ENCODE data around the gene CLDND2.

The CLDND2 gene

DNA sequence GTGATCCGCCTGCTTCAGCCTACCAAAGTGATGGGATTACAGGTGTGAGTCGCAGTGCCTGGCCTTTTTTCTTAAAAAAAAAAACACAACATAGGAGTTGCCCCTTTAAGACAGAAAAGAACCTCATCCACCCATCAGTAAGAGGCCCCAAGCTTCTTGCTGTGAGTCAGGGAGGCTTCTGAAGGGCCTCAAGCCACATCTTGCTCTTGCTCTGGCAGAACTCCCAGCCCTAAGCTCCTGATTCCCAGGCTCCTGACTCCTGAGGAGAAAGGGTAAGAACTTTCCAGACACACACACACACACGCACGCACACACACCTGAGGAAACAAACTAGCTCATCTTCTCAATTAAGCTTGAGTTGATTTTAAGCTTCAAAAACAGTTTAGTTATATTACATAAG is 9.5 kb downstream of the CLDND2 start:
- TF ChIP-seq CTCF (conservative IDR thresholded peaks at IDR 0.05; ENCODE audit: low read length): no peak
- H3K4me3 ChIP-seq (ENCODE audit: low read length): no peak overlapping the region
- DNase-seq (ENCODE audit: low read depth): peak; percentile 90

- no peak for DNase-seq (ENCODE audit: low read depth)
- no peak for TF ChIP-seq CTCF (conservative IDR thresholded peaks at IDR 0.05; ENCODE audit: low read length)
- no peak overlapping the region for H3K4me3 ChIP-seq (ENCODE audit: low read length)
Observed at GRCh38 chr19:51357952-51358351, 10.9 kb downstream of the CLDND2 start.

DNA sequence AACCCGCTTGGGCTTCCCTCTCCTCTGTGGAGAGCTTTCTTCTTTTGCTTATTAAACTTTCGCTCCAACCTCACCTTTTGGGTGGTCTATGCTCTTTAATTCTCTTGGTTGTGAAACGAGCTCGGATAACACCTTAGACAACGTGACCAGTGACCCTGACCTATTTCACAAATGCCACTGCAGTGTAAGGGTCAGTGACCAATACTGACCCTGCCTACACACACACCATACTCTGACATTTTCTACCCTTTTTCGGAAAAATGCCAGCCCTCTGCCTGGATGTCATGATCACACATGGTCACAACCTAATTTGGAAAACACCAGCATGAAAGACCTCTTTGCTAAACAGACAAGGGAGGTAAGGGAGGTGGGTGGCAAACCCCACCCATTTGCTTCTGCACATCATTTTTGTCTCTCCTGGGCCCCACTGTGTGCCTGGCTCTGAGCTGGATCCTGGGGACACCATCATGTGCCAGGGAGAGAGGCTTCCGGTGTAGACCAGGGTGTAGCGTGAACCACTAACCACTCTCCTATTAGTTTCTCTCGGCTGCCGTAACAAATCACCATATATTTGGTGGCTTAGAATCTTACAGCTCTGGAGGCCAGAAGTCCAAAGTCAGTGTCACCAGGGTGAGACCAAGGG is 12.5 kb downstream of the CLDND2 start:
- DNase-seq (ENCODE audit: low read depth): no peak
- no peak overlapping the region for H3K4me3 ChIP-seq (ENCODE audit: low read length)
- no peak for TF ChIP-seq CTCF (conservative IDR thresholded peaks at IDR 0.05; ENCODE audit: low read length)

- no peak for TF ChIP-seq CTCF (conservative IDR thresholded peaks at IDR 0.05; ENCODE audit: low read length)
- H3K4me3 ChIP-seq (ENCODE audit: low read length): no peak overlapping the region
- no peak for DNase-seq (ENCODE audit: low read depth)
Observed at GRCh38 chr19:51354742-51355148, 14.1 kb downstream of the CLDND2 start.

DNA sequence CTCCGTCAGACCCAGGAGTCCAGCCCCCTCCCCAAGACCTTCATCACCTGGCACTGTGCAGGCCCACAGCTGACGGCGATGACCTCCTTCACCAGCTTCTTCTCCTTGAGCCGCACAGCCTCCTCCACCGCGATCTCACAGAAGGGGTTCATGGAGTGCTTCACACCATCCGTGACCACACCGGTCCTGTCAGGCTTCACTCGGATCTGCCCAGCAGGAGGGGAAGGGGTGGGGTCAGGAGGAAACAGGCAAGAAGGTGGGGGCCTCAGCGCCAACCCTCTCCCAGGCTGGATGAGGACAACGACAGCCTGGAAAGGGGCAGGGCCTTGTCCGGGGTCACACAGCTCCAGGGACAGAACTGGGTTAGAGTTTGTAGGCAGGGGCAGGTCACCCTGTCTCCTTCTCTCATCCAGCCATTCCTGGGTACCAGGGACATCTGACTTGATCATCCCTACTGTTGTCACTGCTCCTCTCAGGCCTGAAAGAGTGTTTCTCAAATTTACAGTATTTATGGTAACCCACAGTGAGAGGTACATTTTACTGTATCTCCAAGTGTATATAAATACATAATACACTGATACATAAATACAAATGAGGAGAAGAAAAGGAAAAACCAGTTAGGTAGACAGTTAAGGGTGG is 14.6 kb downstream of the CLDND2 start:
- no peak for DNase-seq (ENCODE audit: low read depth)
- no peak overlapping the region for H3K4me3 ChIP-seq (ENCODE audit: low read length)
- no peak for TF ChIP-seq CTCF (conservative IDR thresholded peaks at IDR 0.05; ENCODE audit: low read length)

DNA sequence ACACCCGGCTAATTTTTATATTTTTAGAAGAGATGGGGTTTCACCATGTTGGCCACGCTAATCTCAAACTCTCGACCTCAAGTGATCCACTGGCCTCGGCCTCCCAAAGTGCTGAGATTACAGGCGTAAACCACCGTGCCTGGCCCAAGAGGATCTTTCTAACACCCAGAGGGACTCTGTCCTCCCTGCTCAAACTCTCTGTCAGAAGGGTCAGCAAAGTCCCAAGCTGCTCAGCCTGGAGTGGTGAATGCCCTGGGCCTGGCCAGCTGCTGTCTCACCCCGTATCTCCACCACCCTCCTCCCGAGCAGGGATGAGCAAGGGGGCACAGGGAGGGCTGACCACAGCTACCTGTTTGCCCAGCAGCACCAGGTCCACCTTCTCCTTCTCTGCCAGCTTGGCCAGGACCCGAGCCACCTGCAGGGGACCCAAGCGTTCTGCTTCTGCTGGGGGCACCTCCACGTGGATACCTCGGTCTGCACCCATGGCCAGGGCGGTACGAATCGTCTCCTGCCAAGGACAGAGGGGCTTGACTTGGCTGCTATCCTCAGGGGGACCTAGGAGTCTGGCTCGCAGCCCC is 15.9 kb downstream of the CLDND2 start:
- no peak for DNase-seq (ENCODE audit: low read depth)
- H3K4me3 ChIP-seq (ENCODE audit: low read length): no peak overlapping the region
- no peak for TF ChIP-seq CTCF (conservative IDR thresholded peaks at IDR 0.05; ENCODE audit: low read length)

Measured in AG10803 (cell line).